CD4-positive, alpha-beta T cell treated with Interleukin-2 at 100 ng/mL for 4 hours (primary cell): ENCODE results near the gene AKAP7.

Experiments used
- DNase-seq: peaks from one replicate; pipeline ENCODE4 v3.0.0-alpha.2; 2020; ENCODE audit warnings: low spot score

AKAP7 gene

DNA sequence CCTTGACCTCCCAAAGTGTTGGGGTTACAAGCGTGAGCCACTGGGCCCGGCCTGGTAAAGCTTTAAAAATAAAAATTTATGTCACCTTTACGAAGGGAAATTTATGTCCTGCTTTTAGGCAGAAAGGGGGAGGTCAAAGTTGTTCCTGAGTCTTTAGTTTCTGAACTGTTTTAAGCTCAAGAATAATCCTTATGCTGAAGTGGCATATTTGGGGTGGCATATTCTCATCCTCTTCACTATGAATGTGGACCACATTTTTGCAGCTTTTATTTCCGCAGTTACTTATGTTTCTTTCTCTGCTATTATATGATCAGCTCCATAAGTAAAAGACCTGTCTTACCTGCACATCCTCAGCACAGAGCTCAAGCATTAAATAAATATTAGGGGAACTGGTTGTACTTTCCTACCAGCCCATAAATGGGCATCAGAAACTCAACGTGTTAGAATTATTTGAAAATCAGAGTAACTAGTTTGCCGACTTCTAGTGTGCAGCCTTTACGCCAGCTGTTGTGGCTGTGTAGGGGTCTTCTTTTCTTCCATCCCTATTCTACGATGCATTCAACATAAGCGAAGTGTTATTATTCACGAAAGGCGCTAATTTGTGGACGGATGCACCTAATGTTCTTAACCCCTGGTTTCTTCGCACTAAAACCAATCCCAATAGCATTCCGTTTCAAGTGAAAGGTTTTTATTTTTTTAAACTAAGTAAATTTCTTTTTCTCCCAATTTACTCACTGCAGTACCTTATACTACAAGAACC lies 867 bp upstream of the AKAP7 start:
- DNase-seq, result no peak

DNA sequence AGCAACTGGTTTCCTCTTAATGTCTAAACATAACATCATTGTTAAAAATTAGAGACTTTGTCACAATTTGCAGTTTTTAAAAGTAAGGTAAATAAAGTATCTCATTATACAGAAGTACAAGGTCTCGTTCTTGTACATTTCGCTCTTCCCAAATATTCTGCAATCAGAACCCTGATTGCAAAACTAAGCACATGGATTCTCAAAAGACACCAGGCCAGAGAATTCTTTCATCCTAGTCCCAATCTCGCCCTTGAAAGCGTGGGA lies 355 bp upstream of the AKAP7 start:
- DNase-seq, result no peak

DNA sequence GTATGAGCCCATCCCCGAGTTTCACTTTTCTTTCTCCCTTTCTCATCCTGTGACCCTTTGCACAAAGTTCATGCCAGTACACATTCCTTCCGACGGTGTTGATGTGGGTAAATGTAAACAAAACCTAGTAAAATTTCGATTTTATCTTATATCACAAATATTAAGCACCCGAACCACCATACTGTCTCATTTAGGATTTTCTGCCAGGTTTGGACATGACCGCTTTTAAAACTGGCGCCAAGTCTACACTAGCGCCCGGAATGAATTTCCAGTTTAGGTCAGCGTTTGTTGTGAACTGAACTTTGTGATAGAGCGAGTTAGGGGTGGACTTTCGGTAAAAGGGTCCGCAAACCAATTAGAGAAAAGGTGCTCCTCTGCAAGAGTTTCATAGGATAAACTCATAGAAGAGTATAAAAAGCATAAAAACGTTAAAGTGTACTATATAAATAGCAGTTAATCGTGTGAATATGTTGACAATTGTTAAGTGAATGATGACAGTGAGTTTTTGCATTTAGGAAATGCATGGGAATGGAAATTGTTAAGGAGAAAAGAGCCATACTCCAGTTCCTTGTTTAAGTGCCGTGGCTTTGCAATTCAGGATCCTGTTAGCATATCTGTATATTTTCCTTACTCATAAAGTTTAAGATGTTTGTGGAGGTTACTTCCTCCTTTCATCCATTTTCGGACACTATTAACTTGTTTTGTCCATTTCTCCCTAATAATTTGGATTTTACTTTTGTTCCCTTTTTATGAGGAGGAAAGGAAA lies 937 bp downstream of the AKAP7 start:
- no peak for DNase-seq

DNA sequence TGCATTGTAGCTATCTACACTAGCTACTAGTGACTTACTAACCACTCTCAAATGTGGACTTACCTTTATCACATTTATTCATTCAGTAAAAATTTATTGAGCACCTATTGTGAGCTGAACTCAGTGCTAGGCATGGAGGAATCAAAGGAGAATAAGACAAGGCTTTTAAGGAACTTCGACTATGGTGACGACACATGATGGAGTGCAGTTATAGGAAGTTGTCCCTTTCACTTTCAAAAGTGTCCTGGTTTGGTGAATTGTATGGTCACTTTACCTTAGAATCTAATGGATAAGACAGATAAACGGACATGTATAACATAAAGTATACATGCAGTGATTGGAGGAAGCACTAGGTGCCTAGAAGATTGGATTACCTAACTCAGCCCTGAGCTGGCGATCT lies 4.3 kb downstream of the AKAP7 start:
- no peak for DNase-seq

DNA sequence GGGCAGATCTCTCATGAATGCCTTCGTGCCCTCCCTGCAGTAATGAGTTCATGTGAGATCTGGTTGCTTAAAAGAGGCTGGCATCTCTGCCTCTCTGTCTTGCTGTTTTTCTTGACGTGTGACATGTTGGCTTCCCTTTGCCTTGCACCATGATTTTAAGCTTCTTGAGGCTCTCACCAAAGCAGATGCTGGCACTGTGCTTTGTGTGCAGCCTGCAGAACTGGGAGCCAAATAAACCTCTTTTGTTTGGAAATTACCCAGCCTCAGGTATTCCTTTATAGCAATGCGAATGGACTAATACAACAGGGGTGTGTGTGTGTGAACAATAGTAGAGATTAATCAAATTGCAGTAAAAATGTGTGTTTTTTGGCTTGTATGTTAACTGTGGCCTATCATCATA lies 8.1 kb downstream of the AKAP7 start:
- no peak for DNase-seq

DNA sequence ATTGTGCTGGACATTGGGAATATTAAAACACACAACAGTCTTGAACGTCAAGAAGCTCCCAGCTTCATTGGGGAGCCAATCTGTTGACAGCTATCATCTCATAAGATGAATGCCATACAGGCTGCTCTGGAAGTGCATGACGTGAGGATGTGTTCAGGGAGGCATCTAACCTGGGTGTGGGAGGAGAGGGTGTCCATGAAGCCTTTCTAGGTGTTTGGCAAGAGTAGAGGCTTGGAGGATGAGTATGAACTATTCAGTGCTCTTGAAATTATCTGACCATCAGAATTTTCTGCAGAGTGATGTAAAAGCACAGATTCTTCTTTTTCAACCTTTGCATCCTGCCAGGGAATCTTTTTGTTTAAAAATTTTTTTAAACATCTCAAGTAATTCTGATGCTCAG lies 11.6 kb downstream of the AKAP7 start:
- DNase-seq, result no peak

DNA sequence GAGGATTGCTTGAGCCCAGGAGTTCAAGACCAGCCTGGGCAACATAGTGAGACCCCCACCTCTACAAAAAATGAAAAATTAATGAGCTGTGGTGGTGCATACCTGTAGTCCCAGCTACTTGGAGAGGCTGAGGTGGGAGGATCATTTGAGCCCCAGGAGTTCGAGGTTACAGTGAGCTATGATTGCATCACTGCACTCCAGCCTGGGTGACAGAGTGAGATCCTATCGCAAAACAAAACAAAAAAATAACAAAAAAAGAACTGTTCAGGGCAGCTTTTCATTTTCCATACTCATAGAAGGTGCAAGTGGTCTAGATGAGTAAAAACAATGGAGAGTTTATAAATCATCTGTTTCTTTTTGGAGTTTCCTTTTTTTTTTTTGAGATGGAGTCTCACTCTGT lies 21.1 kb downstream of the AKAP7 start:
- no peak for DNase-seq

DNA sequence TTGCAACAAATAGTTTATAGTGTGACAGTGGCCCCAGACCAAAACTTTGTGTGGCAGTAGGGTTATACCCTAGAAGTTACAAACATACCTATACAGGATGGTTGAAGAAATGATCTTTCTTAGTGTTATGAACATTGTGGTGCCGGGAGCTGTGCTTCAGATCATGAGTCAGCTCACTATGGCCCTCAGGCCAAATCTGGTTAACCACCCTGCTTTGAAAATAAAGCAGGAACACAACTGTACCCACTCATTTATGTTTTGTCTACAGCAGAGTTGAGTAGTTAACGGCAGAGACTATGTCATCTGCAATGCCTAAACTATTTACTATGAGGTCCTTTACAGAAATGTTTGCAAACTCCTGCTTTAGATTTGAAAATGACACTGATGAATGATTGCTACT lies 24.3 kb downstream of the AKAP7 start:
- no peak for DNase-seq

DNA sequence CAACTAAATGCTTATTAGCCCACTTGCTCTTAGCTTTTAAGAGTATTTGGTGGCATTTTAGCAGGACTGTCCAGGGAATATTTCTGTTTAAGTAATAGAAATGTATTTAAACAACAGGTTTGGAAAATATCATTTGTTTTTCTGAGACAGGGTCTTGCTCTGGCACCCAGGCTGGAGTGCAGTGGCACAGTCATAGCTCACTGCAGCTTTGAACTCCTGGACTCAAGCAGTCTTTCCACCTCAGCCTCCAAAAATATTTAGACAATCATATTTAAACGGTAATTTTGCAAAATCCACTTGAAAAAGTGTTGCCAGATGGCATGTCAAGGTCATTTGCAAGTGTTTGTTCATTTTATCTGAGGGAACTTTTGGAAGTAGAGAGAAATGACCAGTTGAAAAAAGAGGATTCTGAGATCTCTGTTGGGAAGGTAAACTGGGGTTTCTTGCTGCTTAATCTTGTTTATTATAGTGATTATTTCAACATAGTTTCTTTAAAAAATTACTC lies 25.0 kb downstream of the AKAP7 start:
- DNase-seq, result no peak

DNA sequence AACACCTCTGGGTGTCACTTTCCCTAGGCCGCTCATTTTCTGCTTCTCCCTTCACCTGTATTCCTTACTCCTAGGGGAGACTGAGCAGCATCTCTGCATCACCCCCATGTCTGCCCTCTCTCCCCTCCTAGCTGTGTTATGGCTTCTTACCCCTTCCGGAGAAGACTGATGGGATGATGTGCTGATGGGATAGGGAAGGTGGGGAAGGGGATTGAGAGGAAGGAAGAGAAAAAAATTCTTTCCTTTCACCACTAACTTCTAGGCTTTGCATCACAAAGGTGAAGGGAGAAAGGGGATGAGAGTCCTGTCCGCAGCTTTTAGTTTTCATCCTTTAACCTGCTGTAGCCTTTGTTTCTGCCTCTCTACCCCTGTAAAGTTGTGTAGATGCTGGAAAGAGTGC lies 26.7 kb downstream of the AKAP7 start:
- DNase-seq, result no peak

DNA sequence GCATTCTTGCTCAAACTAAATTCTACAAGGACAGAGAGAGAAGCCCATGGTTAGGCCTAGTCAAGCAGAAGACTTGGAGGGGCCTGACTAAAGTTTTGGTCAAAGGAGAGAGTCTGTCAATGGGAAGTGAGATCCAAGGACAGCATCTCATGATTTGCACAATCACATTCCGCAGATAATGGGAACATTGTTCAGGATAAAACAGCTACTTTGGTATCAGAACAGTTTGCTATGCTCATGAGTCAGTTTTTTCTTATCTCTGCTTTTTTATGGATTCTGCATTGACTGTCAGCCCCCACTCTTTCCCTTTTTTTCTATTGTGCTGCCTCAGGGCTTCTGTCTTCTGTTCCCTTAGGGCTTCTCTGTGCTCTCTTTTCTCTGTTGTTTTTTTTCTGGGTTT lies 28.6 kb downstream of the AKAP7 start:
- no peak for DNase-seq

DNA sequence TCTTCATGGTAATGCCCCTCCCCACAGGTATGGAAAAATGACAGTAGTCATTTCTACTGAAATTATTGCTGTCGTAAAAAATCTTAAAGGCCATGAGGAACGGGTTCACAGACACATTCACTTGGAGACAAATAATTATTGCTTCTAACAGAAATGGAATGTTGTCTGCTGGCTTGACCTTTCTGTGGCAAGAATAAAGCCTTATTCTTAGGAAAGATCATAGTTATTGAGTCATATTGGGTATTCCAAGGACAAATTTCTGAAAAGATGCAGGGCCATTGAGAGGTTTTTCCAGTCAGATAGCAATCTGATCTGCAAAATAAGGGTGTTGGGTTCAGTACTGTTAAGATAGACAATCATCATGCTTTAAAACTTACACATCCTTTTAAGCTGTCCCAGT lies 29.2 kb downstream of the AKAP7 start:
- no peak for DNase-seq

DNA sequence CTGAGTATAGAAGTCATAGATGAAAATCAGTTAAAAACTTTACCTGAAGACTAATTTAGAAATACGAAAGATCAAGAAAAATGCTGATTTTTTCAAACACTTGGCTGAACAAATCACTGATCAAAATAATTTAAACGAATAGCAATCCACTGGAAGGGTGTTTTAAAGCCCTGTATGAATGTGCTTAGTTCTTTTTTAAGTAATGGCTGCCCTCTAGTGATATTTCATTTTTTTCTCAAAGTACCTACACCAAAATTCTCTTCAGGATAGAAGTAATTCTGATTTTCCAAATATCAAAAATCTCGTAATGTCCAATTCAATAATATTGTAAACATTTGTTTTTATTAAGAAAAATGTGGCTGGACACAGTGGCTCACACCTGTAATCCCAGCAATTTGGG lies 32.5 kb downstream of the AKAP7 start:
- no peak for DNase-seq

DNA sequence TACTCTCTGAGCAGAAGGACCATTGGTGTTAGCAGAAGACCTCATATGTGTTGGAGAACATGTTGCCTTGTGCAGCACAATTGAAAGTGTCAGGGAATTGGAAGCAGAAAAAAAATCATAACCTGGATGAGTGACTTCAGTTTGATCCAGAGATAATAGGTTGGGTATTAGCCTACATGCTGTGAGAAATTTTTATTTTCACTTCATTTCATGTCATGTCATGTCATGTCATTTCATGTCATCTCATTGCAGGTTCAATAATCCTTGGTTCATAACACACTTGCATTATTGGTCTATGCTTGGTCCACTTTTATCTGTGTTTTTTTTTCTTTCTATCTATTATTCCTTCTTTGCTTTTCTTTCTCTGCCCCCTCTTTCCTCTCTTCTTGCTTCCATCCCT lies 34.3 kb downstream of the AKAP7 start:
- no peak for DNase-seq

DNA sequence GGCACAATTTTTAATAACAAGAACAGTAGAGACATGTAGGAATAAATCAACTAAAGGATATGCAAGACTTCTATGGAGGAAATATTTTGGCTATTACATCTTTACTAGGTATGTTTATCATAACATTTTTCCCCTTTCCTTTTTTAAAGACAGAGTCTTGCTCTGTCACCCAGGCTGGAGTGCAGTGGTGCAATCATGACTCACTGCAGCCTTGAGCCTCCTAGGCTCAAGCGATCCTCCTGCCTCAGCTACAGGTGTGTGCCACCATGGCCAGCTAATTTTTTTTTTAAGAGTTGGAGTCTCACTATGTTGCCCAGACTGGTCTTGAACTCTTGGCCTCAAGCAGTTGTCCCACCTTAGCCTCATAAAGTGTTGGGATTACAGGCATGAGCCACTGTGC lies 37.0 kb downstream of the AKAP7 start:
- no peak for DNase-seq

DNA sequence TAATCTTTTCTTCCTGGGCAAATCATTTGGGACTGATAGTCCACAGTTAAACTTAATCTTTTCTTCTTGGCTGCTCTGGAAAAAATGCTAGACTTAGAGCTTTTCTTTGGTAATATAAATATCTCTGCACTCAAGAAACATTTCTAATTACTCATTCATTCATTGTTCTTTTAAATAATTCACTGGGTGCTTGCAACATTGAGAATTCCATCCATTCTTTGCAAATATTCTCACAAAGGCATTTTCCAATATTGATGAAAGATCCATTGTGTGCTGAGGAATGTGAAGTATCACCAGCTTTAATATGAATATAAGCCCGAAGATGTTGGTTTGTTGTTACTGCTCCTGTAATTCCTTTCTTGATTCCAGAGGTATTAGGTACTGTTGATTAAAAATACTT lies 38.4 kb downstream of the AKAP7 start:
- no peak for DNase-seq

DNA sequence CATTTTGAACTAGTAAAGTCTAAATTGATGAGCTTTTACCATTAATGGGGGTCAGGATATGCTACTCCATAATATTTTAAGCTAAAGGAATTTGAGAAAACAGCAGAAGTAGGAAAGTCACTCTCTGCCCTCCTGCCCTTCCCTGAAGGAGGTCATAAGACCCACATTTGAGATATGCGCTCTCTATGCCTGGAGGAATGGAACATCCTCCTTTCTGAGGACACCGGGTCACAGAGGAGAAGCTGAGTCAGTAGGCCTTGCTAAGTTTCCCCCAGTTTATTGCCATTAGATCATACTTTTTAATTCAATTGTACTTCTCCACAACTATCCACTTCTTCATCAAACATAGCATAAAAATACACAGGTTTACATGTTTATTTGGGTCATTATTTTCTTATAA lies 40.3 kb downstream of the AKAP7 start:
- no peak for DNase-seq

DNA sequence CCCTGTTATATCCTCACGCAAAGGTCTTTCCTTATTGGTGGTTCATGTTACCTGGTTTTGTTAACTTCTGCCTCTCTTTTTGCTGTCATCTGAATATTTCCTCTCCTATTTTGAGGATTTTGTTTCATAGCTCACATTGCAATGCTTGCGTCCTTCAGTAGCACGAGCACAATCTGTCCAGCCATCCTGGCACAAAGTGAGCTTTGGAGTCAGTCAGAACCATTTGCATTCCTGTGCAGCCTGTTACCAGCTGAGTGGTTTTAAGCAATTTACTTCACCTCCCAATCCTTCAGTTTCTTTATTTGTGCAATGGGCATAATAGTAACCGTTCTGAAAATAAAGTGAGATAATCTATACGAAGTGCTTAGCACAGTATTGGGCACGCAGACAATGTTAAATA lies 42.7 kb downstream of the AKAP7 start:
- DNase-seq, result no peak

DNA sequence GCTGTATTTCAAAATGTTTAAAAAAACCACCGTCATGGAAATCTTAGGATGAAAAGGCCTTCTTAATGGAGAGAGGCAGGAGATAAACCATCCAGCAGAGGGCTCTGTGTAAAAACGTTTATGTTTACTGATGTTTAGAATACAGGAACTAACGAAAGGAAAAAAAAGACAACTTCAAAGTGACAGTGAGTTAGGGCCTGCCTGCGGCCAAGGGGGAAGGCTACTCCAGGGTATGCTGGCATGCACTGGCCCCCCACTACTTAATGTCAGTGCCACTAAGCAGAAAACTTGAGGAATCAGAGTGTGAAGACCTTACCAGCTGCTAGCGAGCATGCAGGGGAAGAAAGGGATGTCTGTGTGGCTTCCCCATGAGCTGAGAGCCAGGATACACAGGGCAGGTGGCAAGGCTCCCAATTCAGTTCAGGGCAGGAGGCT lies 47.7 kb downstream of the AKAP7 start:
- DNase-seq, result peak; percentile 56

DNA sequence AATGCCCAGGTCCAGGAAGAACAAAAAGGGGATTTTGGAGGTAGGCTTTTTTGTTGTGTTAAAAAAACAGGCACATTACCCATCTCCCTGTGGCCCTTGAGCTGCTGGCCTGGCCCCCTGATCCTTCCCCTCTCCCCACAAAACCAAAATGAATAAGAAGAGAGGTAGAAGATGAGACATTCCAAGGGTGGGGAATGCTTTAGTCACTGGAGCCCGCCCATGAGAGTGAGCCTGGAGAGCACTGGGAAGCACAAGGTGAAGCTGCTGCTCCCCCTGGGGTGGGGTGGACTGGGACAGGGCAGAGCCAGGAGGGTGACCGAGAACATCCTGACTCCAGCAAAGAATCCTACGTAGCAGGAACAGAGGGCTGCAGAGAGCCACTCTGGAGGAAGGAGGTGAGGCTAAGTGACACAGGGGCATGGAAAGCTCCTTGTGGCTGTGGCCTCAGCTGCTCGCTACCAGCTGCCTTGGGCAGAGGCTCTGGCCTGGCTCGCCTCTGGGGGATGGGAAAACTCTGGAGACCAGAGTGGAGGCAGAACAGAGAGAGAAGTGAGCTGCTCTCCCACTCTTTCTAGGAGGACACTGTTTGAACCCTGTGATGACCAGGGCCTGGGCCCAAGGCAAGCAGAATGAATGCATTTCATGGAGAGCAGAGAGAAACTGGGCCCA lies 48.3 kb downstream of the AKAP7 start:
- no peak for DNase-seq

DNA sequence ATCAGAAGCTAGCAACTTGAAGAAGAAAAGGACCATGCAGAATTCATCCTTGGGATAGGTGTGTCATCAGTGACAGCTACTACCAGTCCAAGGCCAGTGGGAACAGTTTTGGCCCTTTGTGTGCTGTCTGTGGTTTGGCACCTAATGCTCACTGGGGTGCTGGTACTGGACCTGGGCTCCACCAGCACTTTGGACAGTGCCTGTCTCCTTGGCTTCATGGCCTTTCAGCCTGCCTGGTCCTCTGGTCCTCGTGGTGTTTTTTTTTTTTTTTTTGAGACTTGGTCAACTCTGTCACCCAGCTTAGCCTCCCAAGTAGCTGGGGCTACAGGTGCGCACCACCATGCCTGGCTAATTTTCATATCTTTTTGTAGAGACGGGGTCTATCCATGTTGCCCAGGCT lies 56.3 kb downstream of the AKAP7 start:
- DNase-seq, result no peak

DNA sequence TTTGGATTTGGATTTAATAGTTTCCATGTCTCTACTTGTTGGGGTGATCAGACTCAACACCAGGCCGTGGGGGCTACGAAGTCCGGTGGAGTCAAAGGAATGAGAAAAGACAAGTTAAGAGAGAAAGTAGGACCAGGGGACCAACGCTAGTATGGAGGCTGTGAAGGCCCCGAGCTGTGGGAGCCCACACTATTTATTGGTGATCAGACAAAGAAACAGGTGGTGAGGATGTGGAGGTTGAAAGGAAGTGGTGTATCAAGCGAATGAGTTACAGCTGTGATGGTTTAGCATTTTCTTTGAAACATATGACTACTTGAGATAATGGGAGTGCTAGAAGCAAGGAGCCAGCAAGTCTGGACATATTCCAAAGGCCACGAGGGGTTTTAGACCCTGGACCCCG lies 62.4 kb downstream of the AKAP7 start:
- DNase-seq, result peak; percentile 41

DNA sequence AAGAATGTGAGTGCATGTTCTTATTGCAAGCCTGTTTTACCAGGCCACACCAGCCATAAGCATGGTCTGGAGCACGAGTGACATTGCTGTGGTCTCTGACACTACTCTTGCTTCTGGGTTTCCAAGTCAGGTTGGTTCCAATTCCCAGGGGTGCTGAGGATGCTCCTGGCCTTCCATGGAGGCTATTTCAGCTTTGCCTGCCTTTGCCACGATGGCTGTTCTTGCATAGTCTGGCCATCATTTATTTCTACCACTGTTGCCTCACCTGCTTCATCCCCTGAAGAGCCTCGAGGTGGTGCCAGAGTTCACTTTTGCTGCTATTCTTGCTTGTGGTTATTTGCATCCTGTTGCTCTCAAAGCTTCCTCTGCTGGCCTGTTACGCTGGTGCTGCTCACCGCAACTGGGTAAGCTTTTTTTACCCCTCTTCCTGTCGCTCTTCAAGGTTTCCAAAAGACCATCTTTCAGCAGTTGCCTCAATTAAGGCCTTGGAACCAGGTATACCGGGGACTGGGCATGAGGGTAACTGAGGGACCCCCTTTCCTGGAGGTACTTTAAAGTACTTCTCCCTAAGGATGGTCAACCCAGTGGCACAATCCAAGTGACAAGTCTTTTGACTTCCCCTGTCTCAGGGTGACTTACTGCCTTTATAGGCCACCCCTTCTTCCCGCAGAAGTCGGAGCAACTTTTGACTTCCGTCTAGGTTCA lies 64.5 kb downstream of the AKAP7 start:
- DNase-seq, result peak; percentile 84
